IMR-90 (cell line): ENCODE results near the gene CPT1A. TPM values are rescaled to one million over a fixed set of nuclear protein-coding genes. Genes with fewer than 3 reads are reported as not detected.

Experiments
- ATAC-seq: fragments of 200-7000 bp; cut with Tn5 transposase; 2 replicates; pipeline ENCODE4 v1.9.1; 2020; ENCODE audit warnings: low read depth, mild to moderate bottlenecking, moderate library complexity
- Bru-seq: library from RNA; stranded (reverse); fragments of 400-500 nt; gene quantifications from one replicate; lab custom pipeline; 2021; lab: Mats Ljungman, UMichigan
- BruChase-seq, 2 experiments: library from RNA; stranded (reverse); fragments of 400-500 nt; gene quantifications; one replicate each; lab custom pipeline; 2021; lab: Mats Ljungman, UMichigan
- BruUV-seq: library from RNA; stranded (reverse); fragments of 400-500 nt; replicated peaks from 2 replicates; lab custom pipeline; 2021; lab: Mats Ljungman, UMichigan
- CTCF ChIA-PET: fragments of 300-600 bp; formaldehyde crosslinking; extraction: SDS; loops from one replicate; lab custom pipeline; 2021; ENCODE audit warnings: antibody characterized with exemption; lab: Yijun Ruan, JAX
- POLR2A ChIA-PET: fragments of 300-600 bp; sonication (Branson Sonifier 250); formaldehyde crosslinking; loops from one replicate; lab custom pipeline; 2022; ENCODE audit warnings: antibody characterized with exemption; ENCODE audit not compliant: unreplicated experiment; lab: Charles Lee
- DNase-seq: peaks from one replicate; pipeline ENCODE4 v3.0.0; 2013
- H2AFZ ChIP-seq: replicated peaks from 2 replicates; pipeline ENCODE3; 2013; ENCODE audit warnings: low read length, mild to moderate bottlenecking; ENCODE audit not compliant: poor library complexity
- H2AK5ac ChIP-seq: 2 replicates; pipeline ENCODE4 v1.6.1; 2013; ENCODE audit warnings: low read depth, low read length, inconsistent platforms
- H2AK9ac ChIP-seq: replicated peaks from 2 replicates; pipeline ENCODE3; 2013; ENCODE audit warnings: mild to moderate bottlenecking, low read depth, low read length, moderate library complexity; ENCODE audit not compliant: poor library complexity
- H2BK120ac ChIP-seq: 2 replicates; pipeline ENCODE4 v1.6.1; 2013; ENCODE audit warnings: low read depth, low read length, inconsistent platforms
- H2BK15ac ChIP-seq: 3 replicates; pipeline ENCODE4 v1.6.1; 2013; ENCODE audit warnings: low read depth, low read length, inconsistent platforms
- H2BK20ac ChIP-seq: 2 replicates; pipeline ENCODE4 v1.6.1; 2013; ENCODE audit warnings: low read depth, mild to moderate bottlenecking, inconsistent platforms, low read length, moderate library complexity
- H2BK5ac ChIP-seq: 2 replicates; pipeline ENCODE4 v1.6.1; 2013; ENCODE audit warnings: mild to moderate bottlenecking, low read depth, low read length, inconsistent platforms; ENCODE audit not compliant: poor library complexity, severe bottlenecking
- H3K14ac ChIP-seq: replicated peaks from 2 replicates; pipeline ENCODE4 v1.6.1; 2013; ENCODE audit warnings: low read depth, low read length, inconsistent platforms
- H3K18ac ChIP-seq: 2 replicates; pipeline ENCODE4 v1.6.1; 2013; ENCODE audit warnings: low read depth, low read length, control low read depth
- H3K23ac ChIP-seq: 2 replicates; pipeline ENCODE4 v1.6.1; 2013; ENCODE audit warnings: low read depth, low read length, inconsistent platforms
- H3K27ac ChIP-seq: 2 replicates; pipeline ENCODE4 v1.5.1; 2013; ENCODE audit warnings: mild to moderate bottlenecking, control low read depth, low read length; ENCODE audit not compliant: insufficient read depth
- H3K27me3 ChIP-seq: 2 replicates; pipeline ENCODE4 v1.6.1; 2013; ENCODE audit warnings: low read length; ENCODE audit not compliant: control insufficient read depth, insufficient read depth
- H3K36me3 ChIP-seq: 2 replicates; pipeline ENCODE4 v1.6.1; 2013; ENCODE audit warnings: low read length, mixed read lengths; ENCODE audit not compliant: control insufficient read depth, insufficient read depth
- H3K4ac ChIP-seq: 2 replicates; pipeline ENCODE4 v1.6.1; 2013; ENCODE audit warnings: low read depth, low read length, inconsistent platforms
- H3K4me1 ChIP-seq: 2 replicates; pipeline ENCODE4 v1.6.1; 2013; ENCODE audit warnings: low read length, mixed read lengths; ENCODE audit not compliant: control insufficient read depth, insufficient read depth
- H3K4me2 ChIP-seq: 2 replicates; pipeline ENCODE4 v1.6.1; 2013; ENCODE audit warnings: low read depth, mild to moderate bottlenecking, control low read depth, low read length, moderate library complexity
- H3K4me3 ChIP-seq: 2 replicates; pipeline ENCODE4 v1.5.1; 2013; ENCODE audit warnings: low read depth, mild to moderate bottlenecking, control low read depth, low read length, moderate library complexity; ENCODE audit not compliant: insufficient read depth
- H3K56ac ChIP-seq: 2 replicates; pipeline ENCODE4 v1.6.1; 2013; ENCODE audit warnings: low read length, inconsistent platforms; ENCODE audit not compliant: insufficient read depth; ENCODE audit errors: extremely low read depth
- H3K79me1 ChIP-seq, 2 experiments: 2 replicates each; pipeline ENCODE4 v1.6.1; 2013; ENCODE audit warnings: low read length in 2 of 2, inconsistent platforms in 1 of 2, low read depth in 1 of 2
- H3K9ac ChIP-seq: 2 replicates; pipeline ENCODE4 v1.6.1; 2013; ENCODE audit warnings: low read depth, low read length, control low read depth
- H3K9me1 ChIP-seq: 2 replicates; pipeline ENCODE4 v1.6.1; 2013; ENCODE audit warnings: low read length, inconsistent platforms; ENCODE audit not compliant: insufficient read depth
- H3K9me3 ChIP-seq: 2 replicates; pipeline ENCODE4 v1.6.1; 2013; ENCODE audit warnings: low read length; ENCODE audit not compliant: control insufficient read depth, insufficient read depth
- H4K20me1 ChIP-seq: 2 replicates; pipeline ENCODE4 v1.6.1; 2013; ENCODE audit warnings: low read length, inconsistent platforms; ENCODE audit not compliant: insufficient read depth
- H4K5ac ChIP-seq: 2 replicates; pipeline ENCODE4 v1.6.1; 2013; ENCODE audit warnings: mild to moderate bottlenecking, low read depth, low read length, control low read depth
- H4K8ac ChIP-seq, 2 experiments: 2 replicates each; pipeline ENCODE4 v1.6.1; 2013; ENCODE audit warnings: low read depth in 2 of 2, low read length in 2 of 2, control low read depth in 1 of 2, inconsistent platforms in 1 of 2
- H4K91ac ChIP-seq: 2 replicates; pipeline ENCODE4 v1.6.1; 2013; ENCODE audit warnings: low read depth, low read length, inconsistent platforms; ENCODE audit not compliant: insufficient read depth
- MAZ ChIP-seq: IDR thresholded peaks from 2 replicates; pipeline ENCODE4 v1.6.1; 2012; ENCODE audit warnings: low read depth, mild to moderate bottlenecking, low read length, improper control_type of control experiment, moderate library complexity, borderline replicate concordance
- NFE2L2 ChIP-seq: fragments of 150-350 bp; IDR thresholded peaks from 2 replicates; pipeline ENCODE4 v1.6.1; 2016; ENCODE audit warnings: low read depth, mild to moderate bottlenecking, low read length
- RCOR1 ChIP-seq: IDR thresholded peaks from 2 replicates; pipeline ENCODE4 v1.6.1; 2012; ENCODE audit warnings: mild to moderate bottlenecking, low read length, improper control_type of control experiment; ENCODE audit not compliant: insufficient replicate concordance
- WGBS, 2 experiments: methylation state at CpG; one replicate each; pipeline versions ENCODE4 v1.1.5 to v1.1.7; 2013; ENCODE audit warnings: missing lambda C conversion rate in 2 of 2; ENCODE audit not compliant: insufficient read length in 1 of 2; ENCODE audit errors: extremely low coverage in 2 of 2; 5-methylcytosine and 5-hydroxymethylcytosine counted together
- dilution Hi-C: fragments of 300-500 bp; cut with HindIII; formaldehyde crosslinking; loops from one replicate; pipeline ENCODE4 v1.14.3; 2018; ENCODE audit warnings: low sequenced_read_pairs; ENCODE audit not compliant: unreplicated experiment
- in situ Hi-C: fragments of 300-500 bp; cut with MboI; formaldehyde crosslinking; loops from 3 replicates; pipeline ENCODE4 v1.14.3; 2019; ENCODE audit warnings: low sequenced_read_pairs, inconsistent platforms, mixed read lengths
- intact Hi-C: fragments of 100-400 bp; cut with micrococcal nuclease; formaldehyde crosslinking; loops from 2 replicates; pipeline ENCODE4 v1.10.0; 2022
- long read RNA-seq: library from polyadenylated mRNA; unstranded; transcript quantifications from one replicate; pipeline ENCODE4 v2.0.0, GENCODE V29; 2021; ENCODE audit not compliant: unreplicated experiment
- polyA plus RNA-seq, 3 experiments: library from polyadenylated mRNA; depleted of rRNA; stranded (reverse); fragments of >200 nt; gene quantifications; 2 replicates each; pipeline ENCODE4 v1.2.3, GENCODE V29; 2012; ENCODE audit warnings: low replicate concordance in 1 of 3
- total RNA-seq: library from RNA; depleted of rRNA; stranded (reverse); fragments of >200 nt; gene quantifications from 2 replicates; pipeline ENCODE4 v1.2.3, GENCODE V29; 2012; rRNA removed
- TF ChIP-seq, protein P1 (sequence below): fragments of 150-350 bp; IDR thresholded peaks from 2 replicates; pipeline ENCODE4 v1.6.1; 2016; ENCODE audit warnings: low read depth, mild to moderate bottlenecking, low read length, moderate library complexity, borderline replicate concordance
- TF ChIP-seq, protein P2 (sequence below): fragments of 150-350 bp; IDR thresholded peaks from 2 replicates; pipeline ENCODE4 v1.6.1; 2017; ENCODE audit warnings: mild to moderate bottlenecking, antibody characterized with exemption, low read length, low read depth

Gene CPT1A
- total RNA-seq: 18.6 and 21.3 TPM in 2 replicates
- 12.8 and 15.4 TPM in 2 replicates for polyA plus RNA-seq (2012; rRNA removed)
- 8.4 and 13.6 TPM in 2 replicates for polyA plus RNA-seq (2012; cell fraction: cytosol; rRNA removed)
- 15.5 and 18.3 TPM in 2 replicates for polyA plus RNA-seq (2012; cell fraction: nucleus; rRNA removed; ENCODE audit: low replicate concordance)
- Bru-seq, nascent RNA: percentile 74 among the genes with signal in this experiment
- percentile 85 among the genes with signal in this experiment for BruChase-seq, experiment 1, labeled RNA remaining after a 6-hour chase
- BruChase-seq, experiment 2, labeled RNA remaining after a 2-hour chase: percentile 77 among the genes with signal in this experiment
- long read RNA-seq, full-length matches to known transcripts: 5 of 11 reads
- long read RNA-seq, partial matches to known transcripts: 1 of 11 reads
- long read RNA-seq, other reads (novel, unspliced or antisense): 5 of 11 reads

DNA sequence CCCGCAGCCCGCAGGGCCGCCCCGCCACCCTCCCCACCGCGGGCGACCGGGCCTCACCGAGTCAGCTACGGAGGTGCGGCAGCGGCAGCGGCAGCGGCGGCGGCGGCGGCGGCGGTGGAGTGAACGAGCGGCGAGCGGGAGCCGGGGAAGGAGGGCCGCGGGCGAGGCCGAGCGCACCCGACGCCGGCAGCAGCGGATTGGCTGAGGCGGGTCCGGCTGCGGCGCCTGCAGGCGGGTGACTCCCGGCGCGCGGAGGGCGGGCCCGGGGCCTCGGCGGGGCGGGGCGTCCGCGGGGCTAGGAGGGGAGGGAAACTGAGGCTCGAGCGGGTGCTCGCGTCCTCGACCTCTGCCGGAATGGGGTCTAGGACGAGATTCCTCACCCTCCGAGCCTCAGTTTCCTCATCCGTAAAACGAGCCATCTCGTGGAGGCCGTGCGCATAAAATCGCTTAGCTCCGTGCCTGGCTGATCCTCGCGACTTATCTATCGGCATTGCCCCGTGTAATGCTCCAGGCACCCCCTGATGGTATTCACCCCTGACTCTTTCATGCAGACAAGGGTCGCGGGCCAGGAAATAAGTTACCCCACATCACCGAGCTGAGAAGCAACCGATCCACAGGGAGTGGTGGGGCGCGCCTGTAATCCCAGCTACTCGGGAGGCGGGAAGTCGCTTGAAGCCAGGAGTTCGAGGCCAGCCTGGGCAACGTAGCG lies at the start of gene CPT1A:
Gene CPT1A (minus strand): TSS at position 199 of the 709 bp plus-strand sequence. CDS start 26,442 bp downstream, outside the sequence.
- peak within 1 kb of the TSS; percentile 72 for H3K9ac ChIP-seq
- ChIA-PET POLR2A (no interaction called here), CTCF (no interaction called here)
- dilution Hi-C loops (no loop called here), intact Hi-C loops (loop anchor here (5.0 kb wide), 1 partner anchor 170 kb away; the partner anchor contains the start of gene MRGPRF), in situ Hi-C loops (no loop called here)
- no peak within 1 kb of the TSS for H2BK15ac ChIP-seq
- 10% methylated on average over 43 of the region's 82 CpGs; no CpG with 5 or more reads in 1 of the 2 experiments for WGBS, 2 experiments
- H3K9me1 ChIP-seq: peaks cover 6% of the 10 kb centered on the region
- H4K91ac ChIP-seq: peak within 1 kb of the TSS; percentile 55
- peaks cover 5% of the 10 kb centered on the region for H3K27me3 ChIP-seq
- no peak within 1 kb of the TSS for H3K56ac ChIP-seq
- peak within 1 kb of the TSS; percentile 63 to 65; a peak in 3 of 4 replicates for H4K8ac ChIP-seq
- H3K4ac ChIP-seq: peak within 1 kb of the TSS; percentile 57; the same call in 1 of the 2 replicates
- H2AK9ac ChIP-seq: peak within 1 kb of the TSS; percentile 95
- H3K79me1 ChIP-seq: peaks cover 24 to 44% of the 10 kb centered on the region in 2 experiments
- peak within 1 kb of the TSS; percentile 68; the same call in 1 of the 2 replicates for H3K23ac ChIP-seq
- peaks cover 24% of the 10 kb centered on the region for H3K4me1 ChIP-seq
- H2BK120ac ChIP-seq: peak within 1 kb of the TSS; percentile 30
- peak within 1 kb of the TSS; percentile 40; the same call in 1 of the 2 replicates for H2AK5ac ChIP-seq
- TF ChIP-seq MAZ: no peak
- TF ChIP-seq NFE2L2: no peak
- TF ChIP-seq, protein P1, sequence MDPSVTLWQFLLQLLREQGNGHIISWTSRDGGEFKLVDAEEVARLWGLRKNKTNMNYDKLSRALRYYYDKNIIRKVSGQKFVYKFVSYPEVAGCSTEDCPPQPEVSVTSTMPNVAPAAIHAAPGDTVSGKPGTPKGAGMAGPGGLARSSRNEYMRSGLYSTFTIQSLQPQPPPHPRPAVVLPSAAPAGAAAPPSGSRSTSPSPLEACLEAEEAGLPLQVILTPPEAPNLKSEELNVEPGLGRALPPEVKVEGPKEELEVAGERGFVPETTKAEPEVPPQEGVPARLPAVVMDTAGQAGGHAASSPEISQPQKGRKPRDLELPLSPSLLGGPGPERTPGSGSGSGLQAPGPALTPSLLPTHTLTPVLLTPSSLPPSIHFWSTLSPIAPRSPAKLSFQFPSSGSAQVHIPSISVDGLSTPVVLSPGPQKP: no peak
- TF ChIP-seq, protein P2, sequence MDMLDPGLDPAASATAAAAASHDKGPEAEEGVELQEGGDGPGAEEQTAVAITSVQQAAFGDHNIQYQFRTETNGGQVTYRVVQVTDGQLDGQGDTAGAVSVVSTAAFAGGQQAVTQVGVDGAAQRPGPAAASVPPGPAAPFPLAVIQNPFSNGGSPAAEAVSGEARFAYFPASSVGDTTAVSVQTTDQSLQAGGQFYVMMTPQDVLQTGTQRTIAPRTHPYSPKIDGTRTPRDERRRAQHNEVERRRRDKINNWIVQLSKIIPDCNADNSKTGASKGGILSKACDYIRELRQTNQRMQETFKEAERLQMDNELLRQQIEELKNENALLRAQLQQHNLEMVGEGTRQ: no peak
- no peak for TF ChIP-seq RCOR1
- no peak within 1 kb of the TSS for H2BK20ac ChIP-seq
- H2AFZ ChIP-seq: peak within 1 kb of the TSS; percentile 90
- peak within 1 kb of the TSS; percentile 46 for H4K5ac ChIP-seq
- H3K14ac ChIP-seq: 0 out of 2 replicates have a peak within 1 kb of the TSS, but pooled peaks have one; percentile 33
- ATAC-seq (peak; percentile 82), DNase-seq (peak; percentile 66)
- H3K4me3 ChIP-seq: peak within 1 kb of the TSS; percentile 88
- peak within 1 kb of the TSS; percentile 74 for H3K27ac ChIP-seq
- H4K20me1 ChIP-seq: peaks cover 8% of the 10 kb centered on the region
- no TSS peak for BruUV-seq
- H3K9me3 ChIP-seq: no peaks in the 10 kb centered on the region
- peak within 1 kb of the TSS; percentile 64 for H2BK5ac ChIP-seq
- peak within 1 kb of the TSS; percentile 94 for H3K4me2 ChIP-seq
- peak within 1 kb of the TSS; percentile 39; the same call in 1 of the 2 replicates for H3K18ac ChIP-seq
- peaks cover 1% of the 10 kb centered on the region; the same call in 1 of the 2 replicates for H3K36me3 ChIP-seq
